BE2C (cell line): ENCODE data around the gene NBL1.

Experiments
- DNase-seq: peaks from one replicate; pipeline ENCODE4 v3.0.0-alpha.2; 2020
- H3K27me3 ChIP-seq: fragments of 250-450 bp; sonication (Bioruptor Pico); 2 replicates; pipeline ENCODE4 v1.5.1; 2020; ENCODE audit warnings: mild to moderate bottlenecking
- H3K36me3 ChIP-seq: fragments of 250-450 bp; sonication (Bioruptor Pico); 2 replicates; pipeline ENCODE4 v1.5.1; 2020; ENCODE audit warnings: mild to moderate bottlenecking
- H3K4me1 ChIP-seq: fragments of 250-450 bp; sonication (Bioruptor Pico); 2 replicates; pipeline ENCODE4 v1.5.1; 2020
- H3K4me3 ChIP-seq: 2 replicates; pipeline ENCODE4 v1.5.1; 2011; ENCODE audit warnings: low read depth, low read length
- H3K9me3 ChIP-seq: fragments of 250-450 bp; sonication (Bioruptor Pico); 2 replicates; pipeline ENCODE4 v1.5.1; 2020
- TF ChIP-seq, protein P1 (sequence below): IDR thresholded peaks from 2 replicates; pipeline ENCODE4 v1.5.1; 2012; ENCODE audit warnings: mild to moderate bottlenecking, low read depth, low read length

The NBL1 gene

DNA sequence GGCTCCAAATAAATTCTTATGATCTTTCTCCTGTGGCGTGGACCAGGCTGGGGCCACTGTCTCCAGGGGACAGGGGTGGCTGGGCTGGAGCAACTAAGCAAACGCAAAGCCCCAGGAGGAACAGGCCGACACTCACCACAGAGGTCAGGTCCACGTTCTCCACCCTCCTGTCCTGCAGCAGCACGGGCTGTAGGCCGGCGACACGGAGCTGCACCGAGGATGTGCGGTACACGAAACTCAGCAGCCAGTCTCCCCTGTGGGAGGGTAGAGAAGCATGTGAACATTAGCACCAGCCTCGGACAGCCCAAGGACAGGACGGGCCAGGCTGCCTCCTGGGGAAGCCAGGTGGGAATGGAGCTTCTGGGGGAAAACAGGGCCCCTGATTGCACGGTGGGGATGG, 50.2 kb downstream of the NBL1 start:
- no peaks in the 10 kb centered on the region for H3K36me3 ChIP-seq
- H3K27me3 ChIP-seq, result no peaks in the 10 kb centered on the region
- H3K9me3 ChIP-seq, result no peaks in the 10 kb centered on the region
- no peak overlapping the region for H3K4me3 ChIP-seq
- TF ChIP-seq, protein P1, sequence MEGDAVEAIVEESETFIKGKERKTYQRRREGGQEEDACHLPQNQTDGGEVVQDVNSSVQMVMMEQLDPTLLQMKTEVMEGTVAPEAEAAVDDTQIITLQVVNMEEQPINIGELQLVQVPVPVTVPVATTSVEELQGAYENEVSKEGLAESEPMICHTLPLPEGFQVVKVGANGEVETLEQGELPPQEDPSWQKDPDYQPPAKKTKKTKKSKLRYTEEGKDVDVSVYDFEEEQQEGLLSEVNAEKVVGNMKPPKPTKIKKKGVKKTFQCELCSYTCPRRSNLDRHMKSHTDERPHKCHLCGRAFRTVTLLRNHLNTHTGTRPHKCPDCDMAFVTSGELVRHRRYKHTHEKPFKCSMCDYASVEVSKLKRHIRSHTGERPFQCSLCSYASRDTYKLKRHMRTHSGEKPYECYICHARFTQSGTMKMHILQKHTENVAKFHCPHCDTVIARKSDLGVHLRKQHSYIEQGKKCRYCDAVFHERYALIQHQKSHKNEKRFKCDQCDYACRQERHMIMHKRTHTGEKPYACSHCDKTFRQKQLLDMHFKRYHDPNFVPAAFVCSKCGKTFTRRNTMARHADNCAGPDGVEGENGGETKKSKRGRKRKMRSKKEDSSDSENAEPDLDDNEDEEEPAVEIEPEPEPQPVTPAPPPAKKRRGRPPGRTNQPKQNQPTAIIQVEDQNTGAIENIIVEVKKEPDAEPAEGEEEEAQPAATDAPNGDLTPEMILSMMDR, result no peak
- no peaks in the 10 kb centered on the region for H3K4me1 ChIP-seq
- no peak for DNase-seq

DNA sequence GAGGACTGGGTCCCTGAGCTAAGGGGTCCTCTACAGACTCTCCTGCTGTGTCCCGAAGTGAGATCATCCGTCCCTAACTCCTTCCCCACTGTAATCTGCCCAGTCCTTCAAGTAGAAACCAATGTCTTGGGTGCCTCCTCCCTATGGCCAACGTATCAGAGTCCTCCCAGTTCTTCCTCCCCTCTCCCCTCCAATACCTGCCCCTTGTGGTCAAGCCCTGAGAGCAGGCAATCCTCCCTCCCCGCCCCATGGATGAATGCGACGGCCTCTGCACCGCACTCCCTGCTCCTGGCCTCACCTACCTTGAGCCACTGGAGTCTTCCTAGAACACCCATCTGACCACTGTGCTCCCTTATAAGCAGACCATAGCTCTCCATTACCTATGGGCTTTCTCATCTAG, 51.7 kb downstream of the NBL1 start:
- no peak overlapping the region for H3K4me3 ChIP-seq
- H3K9me3 ChIP-seq, result no peaks in the 10 kb centered on the region
- H3K36me3 ChIP-seq, result no peaks in the 10 kb centered on the region
- DNase-seq, result no peak
- no peaks in the 10 kb centered on the region for H3K27me3 ChIP-seq
- H3K4me1 ChIP-seq, result no peaks in the 10 kb centered on the region
- TF ChIP-seq, protein P1, result no peak

DNA sequence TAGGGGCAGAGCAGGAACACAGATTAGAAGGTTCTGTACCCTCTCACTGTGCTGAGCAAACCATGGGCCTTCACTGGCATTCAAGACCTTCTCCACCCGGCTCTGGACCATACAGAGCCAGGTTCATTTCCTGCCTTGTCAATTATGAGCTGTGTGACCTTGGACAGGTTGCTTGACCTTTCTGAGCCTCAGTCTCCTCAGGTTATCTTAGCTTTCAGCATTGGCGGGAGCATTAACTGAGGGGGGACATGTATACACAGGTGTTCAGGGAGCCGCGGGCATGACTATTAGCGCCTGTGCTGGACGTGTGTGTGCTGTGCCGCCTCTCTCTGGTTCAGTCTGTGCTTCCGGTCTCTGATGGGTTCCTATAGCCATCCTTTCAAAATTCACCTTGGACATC, 52.7 kb downstream of the NBL1 start:
- TF ChIP-seq, protein P1, result no peak
- Histone ChIP-seq H3K27me3 (no peaks in the 10 kb centered on the region), H3K4me3 (no peak overlapping the region), H3K36me3 (no peaks in the 10 kb centered on the region), H3K9me3 (no peaks in the 10 kb centered on the region), H3K4me1 (no peaks in the 10 kb centered on the region)
- no peak for DNase-seq

DNA sequence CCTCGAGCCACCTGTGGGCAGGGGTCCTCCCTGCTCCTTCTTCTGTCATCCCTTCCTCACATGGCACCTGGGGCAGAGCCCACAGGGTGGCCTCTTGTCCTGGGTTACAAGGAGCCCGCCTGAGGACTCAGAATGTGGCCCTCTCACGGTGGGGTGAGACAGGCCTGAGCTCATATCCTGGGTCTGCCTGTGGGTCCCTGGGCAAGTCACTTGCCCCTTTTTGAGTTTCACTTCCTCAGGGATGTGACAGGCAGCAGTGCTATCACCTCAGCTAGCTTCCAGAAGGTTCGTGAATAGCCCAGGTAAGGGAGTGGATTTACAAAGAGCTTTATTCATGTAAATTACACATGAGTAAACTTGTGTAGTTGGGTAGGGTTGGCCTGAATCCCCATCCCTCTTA, 54.1 kb downstream of the NBL1 start:
- no peak for DNase-seq

DNA sequence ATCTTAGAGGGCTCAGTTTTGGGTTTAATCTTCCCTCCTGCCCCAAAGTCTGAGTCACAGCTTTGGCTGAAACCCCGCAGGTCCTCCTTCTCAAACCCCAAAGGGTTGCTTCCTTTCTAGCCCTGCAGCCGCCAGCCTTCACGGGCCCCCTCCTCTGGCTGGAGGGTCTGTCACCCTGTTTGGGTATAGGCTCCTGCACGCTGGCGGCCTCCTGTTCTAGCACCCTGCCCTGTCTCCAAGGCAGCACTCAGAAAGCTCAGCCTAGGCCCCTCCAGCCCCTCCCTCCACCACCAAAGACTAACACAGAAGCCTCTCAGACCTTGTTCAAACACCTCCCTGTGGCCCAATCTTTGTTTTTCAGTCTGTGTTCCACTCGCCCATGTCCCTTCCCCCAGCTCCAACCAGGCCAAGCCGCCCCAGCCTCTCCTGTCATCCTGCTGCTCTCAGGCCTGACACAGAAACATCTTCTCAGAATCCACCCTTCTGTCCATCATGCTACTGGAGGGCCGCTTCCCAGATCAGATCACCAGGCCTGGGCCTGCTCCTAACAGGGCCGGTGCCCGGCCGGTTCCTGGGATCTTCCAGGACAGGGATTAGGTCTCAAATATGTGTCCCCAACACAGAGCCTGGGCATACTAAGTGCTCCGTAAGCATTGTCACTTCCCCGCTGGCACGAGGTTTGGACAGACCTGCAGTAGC, 56.1 kb downstream of the NBL1 start:
- Histone ChIP-seq H3K4me3 (no peak overlapping the region), H3K9me3 (no peaks in the 10 kb centered on the region)
- TF ChIP-seq, protein P1, result no peak

More for the DNA sequence above, 54.1 kb downstream of the NBL1 start:
- no peaks in the 10 kb centered on the region for H3K9me3 ChIP-seq
- TF ChIP-seq, protein P1, result no peak
- no peaks in the 10 kb centered on the region for H3K27me3 ChIP-seq
- H3K4me3 ChIP-seq, result no peak overlapping the region
- H3K36me3 ChIP-seq, result no peaks in the 10 kb centered on the region
- H3K4me1 ChIP-seq, result no peaks in the 10 kb centered on the region

DNA sequence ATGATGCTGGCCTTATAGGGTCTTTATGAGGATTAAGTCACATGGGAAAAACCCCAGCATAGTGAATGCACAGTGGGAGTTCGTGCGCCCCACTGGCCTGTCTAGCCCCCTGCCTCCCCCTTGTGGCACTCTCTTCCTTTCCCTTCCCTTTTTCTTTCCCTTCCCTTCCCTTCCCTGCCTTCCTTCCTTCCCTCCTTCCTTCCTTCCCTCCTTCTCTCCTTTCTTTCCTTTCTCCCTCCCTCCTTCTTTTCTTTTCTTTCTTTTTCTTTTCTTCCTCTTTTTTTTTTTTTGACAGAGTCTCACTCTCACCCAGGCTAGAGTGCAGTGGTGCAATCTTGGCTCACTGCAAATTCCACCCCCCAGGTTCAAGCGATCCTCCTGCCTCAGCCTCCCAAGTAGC, 59.2 kb downstream of the NBL1 start:
- H3K27me3 ChIP-seq, result no peaks in the 10 kb centered on the region
- H3K4me3 ChIP-seq, result no peak overlapping the region
- H3K36me3 ChIP-seq, result no peaks in the 10 kb centered on the region
- no peak for DNase-seq
- H3K9me3 ChIP-seq, result no peaks in the 10 kb centered on the region
- TF ChIP-seq, protein P1, result no peak
- no peaks in the 10 kb centered on the region for H3K4me1 ChIP-seq

More for the DNA sequence above, 56.1 kb downstream of the NBL1 start:
- no peaks in the 10 kb centered on the region for H3K36me3 ChIP-seq
- no peak for DNase-seq
- no peaks in the 10 kb centered on the region for H3K4me1 ChIP-seq
- no peaks in the 10 kb centered on the region for H3K27me3 ChIP-seq
